ENCODE results near the gene INTS6. TPM values are rescaled to one million over a fixed set of nuclear protein-coding genes. Genes with fewer than 3 reads are reported as not detected.

Gene INTS6
- total RNA-seq, 2 experiments from 2014 or later: 45.6 to 58.7 TPM

GRCh38 chr13:51465124-51465523, 12.3 kb upstream of the INTS6 start:
- TF ChIP-seq EZH2phosphoT487 (IDR thresholded peaks at IDR 0.05; ENCODE audit: borderline replicate concordance, low read depth, low read length): no peak
- POLR2A ChIA-PET: interaction anchor here (2.3 kb wide), 1 partner anchor 11 kb away, joined by 17 read pairs; the partner anchor contains the start of gene INTS6
- BruUV-seq (replicated peaks): no TSS peak

GRCh38 chr13:51457086-51457815, 4.4 kb upstream of the INTS6 start:
- no peak for TF ChIP-seq EZH2phosphoT487 (IDR thresholded peaks at IDR 0.05; ENCODE audit: borderline replicate concordance, low read depth, low read length)
- no peak for TF ChIP-seq CTCF (conservative IDR thresholded peaks at IDR 0.05; ENCODE audit: low read length)
- intact Hi-C loops (cut with micrococcal nuclease; ENCODE audit: unreplicated experiment): no loop called here
- DNase-seq (ENCODE audit: low spot score): no peak
- H3K4me1 ChIP-seq (ENCODE audit: insufficient read depth, low read length, poor library complexity, severe bottlenecking): peaks cover 12% of the 10 kb centered on the region
- peaks cover 10% of the 10 kb centered on the region; the same call in 1 of the 2 replicates for H3K79me2 ChIP-seq (ENCODE audit: insufficient read depth, low read depth, low read length)
- POLR2A ChIA-PET: no interaction called here
- peaks cover 17% of the 10 kb centered on the region; the same call in 1 of the 2 replicates for H3K9me3 ChIP-seq (ENCODE audit: low read length)
- BruUV-seq (replicated peaks): no TSS peak
- no peak overlapping the region for H2AFZ ChIP-seq (ENCODE audit: low read length)
- H3K4me3 ChIP-seq (ENCODE audit: low read depth, low read length, poor library complexity, severe bottlenecking): no peak overlapping the region
- H3K27ac ChIP-seq (ENCODE audit: low read depth, low read length, poor library complexity, severe bottlenecking): no peak overlapping the region
- no peaks in the 10 kb centered on the region for H3K9me2 ChIP-seq (ENCODE audit: insufficient read depth, low read length)
- CTCF ChIA-PET (ENCODE audit: unreplicated experiment): no interaction called here
- no peaks in the 10 kb centered on the region for H4K20me1 ChIP-seq (ENCODE audit: insufficient read depth, low read length)
- H3K4me2 ChIP-seq (ENCODE audit: low read length): no peak overlapping the region
- H3K36me3 ChIP-seq (ENCODE audit: insufficient read depth, low read length): peaks cover 23% of the 10 kb centered on the region

More at GRCh38 chr13:51465124-51465523, 12.3 kb upstream of the INTS6 start:
- CTCF ChIA-PET (ENCODE audit: unreplicated experiment): no interaction called here
- Histone ChIP-seq H2AFZ (ENCODE audit: low read length) (no peak overlapping the region), H3K4me2 (ENCODE audit: low read length) (no peak overlapping the region), H3K79me2 (ENCODE audit: insufficient read depth, low read depth, low read length) (no peaks in the 10 kb centered on the region), H3K9me3 (ENCODE audit: low read length) (no peaks in the 10 kb centered on the region), H4K20me1 (ENCODE audit: insufficient read depth, low read length) (no peaks in the 10 kb centered on the region), H3K27ac (ENCODE audit: low read depth, low read length, poor library complexity, severe bottlenecking) (no peak overlapping the region), H3K4me3 (ENCODE audit: low read depth, low read length, poor library complexity, severe bottlenecking) (no peak overlapping the region), H3K4me1 (ENCODE audit: insufficient read depth, low read length, poor library complexity, severe bottlenecking) (no peaks in the 10 kb centered on the region), H3K9me2 (ENCODE audit: insufficient read depth, low read length) (no peaks in the 10 kb centered on the region), H3K36me3 (ENCODE audit: insufficient read depth, low read length) (no peaks in the 10 kb centered on the region)
- intact Hi-C loops (cut with micrococcal nuclease; ENCODE audit: unreplicated experiment): no loop called here
- DNase-seq (ENCODE audit: low spot score): no peak

GRCh38 chr13:51456510-51456909, 3.7 kb upstream of the INTS6 start:
- CTCF ChIA-PET (ENCODE audit: unreplicated experiment): no interaction called here
- H3K79me2 ChIP-seq (ENCODE audit: insufficient read depth, low read depth, low read length): peaks cover 10% of the 10 kb centered on the region; the same call in 1 of the 2 replicates
- BruUV-seq (replicated peaks): no TSS peak
- DNase-seq (ENCODE audit: low spot score): no peak
- H2AFZ ChIP-seq (ENCODE audit: low read length): no peak overlapping the region
- no peak overlapping the region for H3K4me3 ChIP-seq (ENCODE audit: low read depth, low read length, poor library complexity, severe bottlenecking)
- no peak overlapping the region for H3K4me2 ChIP-seq (ENCODE audit: low read length)
- H3K36me3 ChIP-seq (ENCODE audit: insufficient read depth, low read length): peaks cover 23% of the 10 kb centered on the region
- H3K4me1 ChIP-seq (ENCODE audit: insufficient read depth, low read length, poor library complexity, severe bottlenecking): peaks cover 12% of the 10 kb centered on the region
- H3K9me2 ChIP-seq (ENCODE audit: insufficient read depth, low read length): no peaks in the 10 kb centered on the region
- intact Hi-C loops (cut with micrococcal nuclease; ENCODE audit: unreplicated experiment): no loop called here
- POLR2A ChIA-PET: no interaction called here
- no peak overlapping the region for H3K27ac ChIP-seq (ENCODE audit: low read depth, low read length, poor library complexity, severe bottlenecking)
- TF ChIP-seq EZH2phosphoT487 (IDR thresholded peaks at IDR 0.05; ENCODE audit: borderline replicate concordance, low read depth, low read length) (no peak), CTCF (conservative IDR thresholded peaks at IDR 0.05; ENCODE audit: low read length) (no peak)
- H4K20me1 ChIP-seq (ENCODE audit: insufficient read depth, low read length): no peaks in the 10 kb centered on the region
- H3K9me3 ChIP-seq (ENCODE audit: low read length): peaks cover 17% of the 10 kb centered on the region; the same call in 1 of the 2 replicates

Data from OCI-LY7 (cell line).